Stimulated activated CD8-positive, alpha-beta memory T cell treated with anti-CD3 and anti-CD28 coated beads, Interleukin-15, amount 100 ng/mL, for 4 hours (primary cell): ENCODE results near the gene EXD2.
"Not testable (repeated sequence)": the region's sequence is repeated elsewhere in the genome, so short reads cannot be mapped to it uniquely, and the experiment has no call there.

Source experiments
- DNase-seq, 2 donors: peaks; one replicate each; pipeline ENCODE4 v3.0.0-alpha.2; 2020; ENCODE audit warnings: low read depth in 2 of 2

Gene EXD2

GRCh38 chr14:69199786-69200185 is 8.5 kb downstream of the EXD2 start:
- no peak for DNase-seq

- DNase-seq, result no peak
Measured at GRCh38 chr14:69204753-69205152, 13.5 kb downstream of the EXD2 start.

- DNase-seq, result no peak
Measured at GRCh38 chr14:69207435-69208041, 16.2 kb downstream of the EXD2 start.

GRCh38 chr14:69208666-69209065 is 17.4 kb downstream of the EXD2 start:
- no peak for DNase-seq

- DNase-seq, result no peak
Measured at GRCh38 chr14:69214393-69214792, 23.1 kb downstream of the EXD2 start.

- not testable (repeated sequence) for DNase-seq
Measured at GRCh38 chr14:69217663-69218062, 26.4 kb downstream of the EXD2 start.

- no peak for DNase-seq
Measured at GRCh38 chr14:69224946-69225345, 33.6 kb downstream of the EXD2 start.

- no peak for DNase-seq
Measured at GRCh38 chr14:69226178-69226577, 34.9 kb downstream of the EXD2 start.

GRCh38 chr14:69226736-69227135 is 35.4 kb downstream of the EXD2 start:
- DNase-seq, result no peak

- DNase-seq, result no peak
Measured at GRCh38 chr14:69231486-69231885, 40.2 kb downstream of the EXD2 start.

- DNase-seq, result no peak
Measured at GRCh38 chr14:69232388-69232787, 41.1 kb downstream of the EXD2 start.

- DNase-seq, result no peak
Measured at GRCh38 chr14:69234106-69234505, 42.8 kb downstream of the EXD2 start.

- no peak for DNase-seq
Measured at GRCh38 chr14:69235708-69236107, 44.4 kb downstream of the EXD2 start.

- DNase-seq, result no peak
Measured at GRCh38 chr14:69237142-69237541, 45.8 kb downstream of the EXD2 start.

- DNase-seq, result no peak
Measured at GRCh38 chr14:69237584-69237983, 46.3 kb downstream of the EXD2 start.

GRCh38 chr14:69238883-69239282 is 47.6 kb downstream of the EXD2 start:
- DNase-seq, result no peak

- DNase-seq, result no peak
Measured at GRCh38 chr14:69240527-69241173, 49.4 kb downstream of the EXD2 start.

GRCh38 chr14:69241577-69241976 is 50.3 kb downstream of the EXD2 start:
- DNase-seq, result no peak

- no peak for DNase-seq
Measured at GRCh38 chr14:69242311-69243224, 51.3 kb downstream of the EXD2 start.

GRCh38 chr14:69244946-69245345 is 53.6 kb downstream of the EXD2 start:
- no peak for DNase-seq

GRCh38 chr14:69246331-69246730 is 55.0 kb downstream of the EXD2 start:
- no peak for DNase-seq

GRCh38 chr14:69247676-69248440 is 56.6 kb downstream of the EXD2 start:
- DNase-seq, result no peak
